Tibial nerve (tissue), 4 donors: Measurements from ENCODE around the gene GNG2. TPM values are rescaled to one million over a fixed set of nuclear protein-coding genes. Genes with fewer than 3 reads are reported as not detected.

ENCODE experiments used
- DNase-seq, 2 donors: peaks; one replicate each; pipeline ENCODE4 v3.0.0-alpha.2; 2019; ENCODE audit warnings: low spot score in 2 of 2
- H3K27ac ChIP-seq, 4 donors: fragments of 200-600 bp; sonication (generic) in 3 of 4; one replicate each; pipeline ENCODE4 v1.5.1; 2017 to 2019; ENCODE audit warnings: mild to moderate bottlenecking in 1 of 4
- H3K27me3 ChIP-seq, 2 donors: fragments of 200-600 bp; sonication (generic) in 1 of 2; one replicate each; pipeline versions ENCODE4 v1.5.1 to v1.6.0; 2017 to 2019
- H3K36me3 ChIP-seq, 3 donors: fragments of 200-600 bp; sonication (generic); one replicate each; pipeline ENCODE4 v1.5.1; 2018 to 2019
- H3K4me1 ChIP-seq, 4 donors: fragments of 200-600 bp; sonication (generic) in 3 of 4; one replicate each; pipeline ENCODE4 v1.5.1; 2017 to 2019
- H3K4me3 ChIP-seq, 4 donors: fragments of 200-600 bp; sonication (generic) in 3 of 4; one replicate each; pipeline ENCODE4 v1.5.1; 2017 to 2019; ENCODE audit warnings: mild to moderate bottlenecking in 1 of 4, moderate library complexity in 1 of 4
- H3K9me3 ChIP-seq, 4 donors: fragments of 200-600 bp; sonication (generic) in 3 of 4; one replicate each; pipeline ENCODE4 v1.5.1; 2017 to 2019
- EP300 ChIP-seq, 2 donors: sonication (generic); formaldehyde crosslinking; IDR thresholded peaks; one replicate each; pipeline ENCODE4 v1.6.1; 2017; ENCODE audit warnings: antibody characterized with exemption in 2 of 2, mild to moderate bottlenecking in 1 of 2
- POLR2A ChIP-seq, 2 donors: fragments of 450-650 bp; IDR thresholded peaks; one replicate each; pipeline ENCODE4 v1.6.1; 2017; ENCODE audit warnings: antibody characterized with exemption in 2 of 2, mild to moderate bottlenecking in 2 of 2, moderate library complexity in 2 of 2
- WGBS, 2 donors: methylation state at CpG; one replicate each; pipeline ENCODE4 v1.1.5; 2018; 5-methylcytosine and 5-hydroxymethylcytosine counted together
- total RNA-seq, 4 donors: library from RNA; depleted of rRNA; stranded (reverse); fragments of >200 nt; gene quantifications; one replicate each; pipeline ENCODE4 v1.1.0, GENCODE V29; 2016
- TF ChIP-seq, protein P1 (sequence below), 5 experiments: fragments of 200-600 bp in 3 of 5; fragments of 450-650 bp in 2 of 5; sonication (generic) in 3 of 5; IDR thresholded peaks; one replicate each; pipeline ENCODE4 v1.5.1; 2016 to 2019; ENCODE audit warnings: antibody characterized with exemption in 5 of 5, mild to moderate bottlenecking in 3 of 5, moderate library complexity in 2 of 5

The GNG2 gene
- total RNA-seq, 4 donors from 2014 or later, result 54.3 to 121 (median 73.3) TPM

GRCh38 chr14:52014601-52015267 is 154.3 kb downstream of the GNG2 start:
- no peak for DNase-seq
- no peak for TF ChIP-seq EP300 (IDR thresholded peaks at IDR 0.05)
- TF ChIP-seq POLR2A (IDR thresholded peaks at IDR 0.05), result no peak
- TF ChIP-seq, protein P1, sequence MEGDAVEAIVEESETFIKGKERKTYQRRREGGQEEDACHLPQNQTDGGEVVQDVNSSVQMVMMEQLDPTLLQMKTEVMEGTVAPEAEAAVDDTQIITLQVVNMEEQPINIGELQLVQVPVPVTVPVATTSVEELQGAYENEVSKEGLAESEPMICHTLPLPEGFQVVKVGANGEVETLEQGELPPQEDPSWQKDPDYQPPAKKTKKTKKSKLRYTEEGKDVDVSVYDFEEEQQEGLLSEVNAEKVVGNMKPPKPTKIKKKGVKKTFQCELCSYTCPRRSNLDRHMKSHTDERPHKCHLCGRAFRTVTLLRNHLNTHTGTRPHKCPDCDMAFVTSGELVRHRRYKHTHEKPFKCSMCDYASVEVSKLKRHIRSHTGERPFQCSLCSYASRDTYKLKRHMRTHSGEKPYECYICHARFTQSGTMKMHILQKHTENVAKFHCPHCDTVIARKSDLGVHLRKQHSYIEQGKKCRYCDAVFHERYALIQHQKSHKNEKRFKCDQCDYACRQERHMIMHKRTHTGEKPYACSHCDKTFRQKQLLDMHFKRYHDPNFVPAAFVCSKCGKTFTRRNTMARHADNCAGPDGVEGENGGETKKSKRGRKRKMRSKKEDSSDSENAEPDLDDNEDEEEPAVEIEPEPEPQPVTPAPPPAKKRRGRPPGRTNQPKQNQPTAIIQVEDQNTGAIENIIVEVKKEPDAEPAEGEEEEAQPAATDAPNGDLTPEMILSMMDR (IDR thresholded peaks at IDR 0.05), result no peak
- H3K36me3 ChIP-seq, result peaks cover 0 to 62% (median 4%) of the 10 kb centered on the region in 3 donors
- no peaks in the 10 kb centered on the region for H3K27me3 ChIP-seq
- WGBS, 2 donors, result 68 to 69% methylated on average over 11 to 15 of the region's 15 CpGs
- peak overlapping the region in 2 of 4 donors; percentile 54 to 68 for H3K27ac ChIP-seq
- peaks cover 0 to 71% (median 12%) of the 10 kb centered on the region in 4 donors for H3K4me1 ChIP-seq
- H3K4me3 ChIP-seq, result no peak overlapping the region
- H3K9me3 ChIP-seq, result no peaks in the 10 kb centered on the region

GRCh38 chr14:52015411-52016030 is 155.1 kb downstream of the GNG2 start:
- Histone ChIP-seq H3K4me1 (peaks cover 0 to 74% (median 12%) of the 10 kb centered on the region in 4 donors), H3K4me3 (no peak overlapping the region), H3K9me3 (no peaks in the 10 kb centered on the region), H3K36me3 (peaks cover 0 to 56% (median 4%) of the 10 kb centered on the region in 3 donors), H3K27ac (peak overlapping the region in 1 of 4 donors; percentile 54), H3K27me3 (no peaks in the 10 kb centered on the region)
- 58 to 68% methylated on average over 8 of the region's 8 CpGs for WGBS, 2 donors
- TF ChIP-seq EP300 (IDR thresholded peaks at IDR 0.05), result no peak
- TF ChIP-seq, protein P1 (IDR thresholded peaks at IDR 0.05), result peak; percentile 20 to 46 (median 38)
- no peak for DNase-seq

DNA sequence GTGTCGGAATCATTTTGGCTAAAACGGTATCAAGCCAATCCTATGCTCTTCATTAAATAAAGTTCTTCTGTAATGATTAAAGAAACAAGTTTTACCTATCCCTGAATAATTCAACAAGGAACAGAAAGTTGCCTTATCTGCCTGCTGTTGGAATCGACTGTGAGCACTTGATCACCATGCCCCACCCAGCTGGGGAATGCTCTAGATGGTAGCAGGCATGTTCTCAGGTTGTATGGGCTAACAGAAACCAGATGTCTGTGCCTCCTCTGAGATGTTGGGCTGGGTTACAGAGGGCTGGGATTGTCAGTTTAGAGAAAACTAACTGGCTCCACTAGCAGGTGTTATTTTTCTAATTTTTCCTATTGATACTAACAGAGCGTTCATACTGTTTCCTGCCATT is 157.8 kb downstream of the GNG2 start:
- Histone ChIP-seq H3K4me1 (peaks cover 0 to 79% (median 11%) of the 10 kb centered on the region in 4 donors), H3K27ac (peak overlapping the region in 2 of 4 donors; percentile 26 to 54), H3K27me3 (no peaks in the 10 kb centered on the region), H3K9me3 (no peaks in the 10 kb centered on the region), H3K4me3 (no peak overlapping the region), H3K36me3 (peaks cover 0 to 37% (median 0%) of the 10 kb centered on the region in 3 donors)
- TF ChIP-seq, protein P1 (IDR thresholded peaks at IDR 0.05), result no peak
- TF ChIP-seq EP300 (IDR thresholded peaks at IDR 0.05), result no peak
- no peak for TF ChIP-seq POLR2A (IDR thresholded peaks at IDR 0.05)
- 67 to 74% methylated on average over 4 of the region's 4 CpGs for WGBS, 2 donors
- no peak for DNase-seq

DNA sequence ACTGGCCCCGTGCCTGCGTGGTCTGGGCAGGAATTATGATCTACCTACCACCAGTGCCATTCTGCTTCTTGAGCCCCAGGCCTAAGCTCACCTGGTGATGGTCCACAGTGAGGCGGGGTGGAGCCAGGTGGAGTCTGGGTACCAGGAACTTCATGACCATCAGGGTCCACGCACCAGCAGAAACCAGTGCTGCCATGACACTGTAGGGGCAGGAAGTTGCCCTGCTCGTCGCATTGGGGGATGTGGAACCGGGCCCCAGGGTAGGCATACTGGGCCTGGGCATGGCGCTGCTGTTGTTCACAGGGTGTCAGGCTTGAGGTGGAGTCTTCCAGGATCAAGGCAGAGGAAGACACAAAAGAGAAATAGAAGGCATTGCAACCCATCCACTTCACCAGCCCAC is 158.6 kb downstream of the GNG2 start:
- Histone ChIP-seq H3K4me3 (no peak overlapping the region), H3K27ac (peak overlapping the region in 1 of 4 donors; percentile 54), H3K9me3 (no peaks in the 10 kb centered on the region), H3K36me3 (peaks cover 0 to 38% (median 0%) of the 10 kb centered on the region in 3 donors), H3K4me1 (peaks cover 0 to 79% (median 9%) of the 10 kb centered on the region in 4 donors), H3K27me3 (no peaks in the 10 kb centered on the region)
- no peak for DNase-seq
- TF ChIP-seq, protein P1 (IDR thresholded peaks at IDR 0.05), result no peak
- TF ChIP-seq POLR2A (IDR thresholded peaks at IDR 0.05), result no peak
- no peak for TF ChIP-seq EP300 (IDR thresholded peaks at IDR 0.05)
- WGBS, 2 donors, result 91 to 95% methylated on average over 6 to 8 of the region's 8 CpGs

Other genes with a start within 250 kb of the GNG2 start
- gene FRMD6, start 208.7 kb upstream of the GNG2 start, total RNA-seq, result 10 to 100 TPM; 31.6 to 52.4 (median 44.9) TPM
- 10 to 100 TPM; 16.7 to 50.7 (median 35.7) TPM for gene RTRAF, start 128.9 kb downstream of the GNG2 start, total RNA-seq
- gene NID2, start 208.4 kb downstream of the GNG2 start, total RNA-seq, result 10 to 100 TPM; 61.4 to 90.0 (median 79.4) TPM